HG02840 (cell line): ENCODE data around the gene HMCN2.
"Not testable (repeated sequence)": the region's sequence is repeated elsewhere in the genome, so short reads cannot be mapped to it uniquely, and the experiment has no call there.

ENCODE experiments used
- ATAC-seq: cut with Tn5 transposase; IDR thresholded peaks from one replicate; pipeline ENCODE4 v1.9.1; 2021; ENCODE audit warnings: mild to moderate bottlenecking, moderate library complexity, moderate number of reproducible peaks; ENCODE audit not compliant: unreplicated experiment, low FRiP score

The HMCN2 gene

DNA sequence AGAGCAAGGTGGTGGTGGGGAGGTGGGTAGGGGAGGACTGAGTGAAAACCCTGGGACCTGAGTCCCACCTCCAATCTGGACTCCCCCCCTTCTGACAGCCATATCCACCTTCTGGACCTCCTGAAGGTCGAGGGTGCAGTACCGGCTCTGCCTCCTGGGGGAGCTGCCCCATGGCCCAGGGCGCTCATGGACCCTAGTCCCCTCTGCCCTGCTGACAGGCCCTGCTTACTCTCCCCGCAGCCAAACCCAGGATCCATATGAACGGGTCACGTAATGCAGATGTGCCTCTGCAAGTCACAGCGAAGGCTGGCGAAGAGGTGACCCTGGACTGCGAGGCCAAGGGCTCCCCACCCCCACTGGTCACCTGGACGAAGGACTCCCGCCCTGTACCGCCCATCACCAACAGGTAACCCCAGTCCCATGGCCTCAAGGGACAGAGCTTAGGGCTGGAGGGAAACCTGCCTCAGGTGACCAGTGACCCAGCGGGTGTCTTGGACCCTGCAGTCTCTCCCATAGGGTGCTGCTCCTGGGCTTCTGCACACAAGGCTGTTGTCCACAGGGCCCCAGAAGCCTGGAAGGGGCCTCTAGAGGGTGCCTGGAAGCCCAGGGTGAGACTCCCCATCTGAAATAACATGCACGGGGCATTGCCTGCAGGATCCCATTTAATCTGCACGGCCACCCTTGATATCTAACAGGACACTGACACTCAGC lies 61.7 kb downstream of the HMCN2 start:
- ATAC-seq = no peak

DNA sequence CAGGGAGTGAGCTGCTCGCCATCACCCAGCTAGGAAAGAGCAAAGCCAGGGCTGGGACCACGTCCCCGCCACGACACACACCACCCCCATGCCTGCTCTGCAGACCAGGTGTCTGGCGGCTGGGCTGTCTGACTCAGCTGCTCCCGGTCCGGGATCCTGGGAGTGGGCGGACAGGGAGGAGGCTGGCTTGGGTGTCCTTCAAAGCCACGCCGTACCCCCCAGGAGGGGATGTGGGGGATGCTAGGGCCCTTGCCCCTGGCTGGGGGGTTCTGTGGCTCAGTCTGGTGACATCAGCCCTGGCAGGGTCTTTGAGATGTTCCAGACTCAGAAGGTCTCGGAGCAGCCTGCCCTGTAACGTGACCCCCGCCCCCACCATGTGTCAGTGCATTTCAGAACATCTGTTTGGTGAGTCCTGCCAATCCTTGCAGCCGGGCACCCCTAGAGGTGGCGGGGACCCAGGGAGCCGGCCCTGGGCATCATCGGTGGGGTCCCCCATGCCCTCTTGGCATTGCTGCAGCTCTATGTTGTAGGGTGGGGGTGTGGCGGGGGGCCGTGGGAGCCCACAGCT lies 62.3 kb downstream of the HMCN2 start:
- ATAC-seq = no peak

GRCh38 chr9:130328349-130328801 lies 62.8 kb downstream of the HMCN2 start:
- ATAC-seq = no peak

- ATAC-seq = no peak
Measured at GRCh38 chr9:130329061-130329460, 63.5 kb downstream of the HMCN2 start.

GRCh38 chr9:130330202-130330862 lies 64.8 kb downstream of the HMCN2 start:
- no peak for ATAC-seq

DNA sequence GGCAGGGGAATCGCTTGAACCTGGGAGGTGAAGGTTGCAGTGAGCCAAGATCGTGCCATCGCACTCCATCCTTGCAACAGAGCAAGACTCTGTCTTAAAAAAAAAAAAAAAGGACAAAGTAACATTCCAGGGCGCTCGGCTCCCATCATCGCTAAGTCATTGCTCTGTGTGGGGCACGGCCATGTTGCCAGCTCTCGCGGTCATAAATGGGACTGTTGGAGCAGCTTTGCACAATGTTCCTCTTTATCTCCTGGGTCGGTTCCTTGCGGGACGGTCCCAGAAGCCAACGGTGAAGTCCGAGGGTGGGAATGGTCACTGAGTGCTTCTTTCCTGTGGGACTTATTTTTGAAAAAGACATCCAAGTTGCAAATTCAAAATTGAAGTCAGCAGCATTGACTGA lies 65.5 kb downstream of the HMCN2 start:
- no peak for ATAC-seq

GRCh38 chr9:130331573-130331972 lies 66.0 kb downstream of the HMCN2 start:
- no peak for ATAC-seq

DNA sequence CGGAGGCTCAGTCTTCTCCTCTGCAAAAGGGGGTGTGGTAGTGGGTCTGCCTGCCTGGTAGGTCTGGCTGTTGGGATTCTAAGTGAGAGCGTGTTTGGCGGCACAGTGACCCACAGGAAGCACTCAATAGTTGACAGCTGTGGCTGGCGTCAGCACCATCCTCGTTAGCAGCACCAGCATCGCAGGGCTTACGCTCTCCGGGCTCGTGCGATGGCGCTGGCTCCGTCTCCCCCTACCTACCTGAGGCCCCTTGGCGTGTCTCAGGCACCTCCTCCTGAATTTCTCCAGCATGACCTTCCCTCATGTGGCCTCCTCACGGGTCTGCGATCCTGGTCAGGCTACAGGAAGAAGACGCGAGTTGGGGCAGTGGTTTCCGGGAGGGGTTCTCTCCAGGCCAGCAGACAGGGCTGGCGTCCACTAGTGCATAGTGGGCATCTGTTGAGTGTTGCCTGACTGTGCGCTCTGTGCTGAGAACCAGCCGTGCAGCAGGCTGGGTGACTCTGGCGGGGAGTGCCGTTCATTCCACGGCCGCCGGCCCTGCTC lies 66.9 kb downstream of the HMCN2 start:
- no peak for ATAC-seq

- no peak for ATAC-seq
Measured at GRCh38 chr9:130333041-130333711, 67.6 kb downstream of the HMCN2 start.

DNA sequence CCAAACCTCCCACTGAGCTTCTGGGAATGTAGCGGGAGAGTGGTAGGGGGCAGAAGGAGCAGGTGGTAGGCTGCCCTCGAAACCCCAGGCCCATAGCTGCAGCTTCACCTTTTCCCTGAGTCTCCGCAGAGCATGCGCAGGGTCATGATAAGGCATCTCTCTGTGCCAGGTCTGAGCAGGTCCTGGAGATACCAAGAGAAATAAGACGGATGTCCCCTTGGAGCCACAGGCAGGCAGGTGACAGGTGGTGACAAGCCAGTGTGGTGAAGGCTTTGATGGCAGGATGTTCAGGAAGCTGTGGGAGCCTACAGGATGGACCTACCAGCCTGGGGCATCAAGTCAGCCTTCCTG lies 68.1 kb downstream of the HMCN2 start:
- no peak for ATAC-seq

DNA sequence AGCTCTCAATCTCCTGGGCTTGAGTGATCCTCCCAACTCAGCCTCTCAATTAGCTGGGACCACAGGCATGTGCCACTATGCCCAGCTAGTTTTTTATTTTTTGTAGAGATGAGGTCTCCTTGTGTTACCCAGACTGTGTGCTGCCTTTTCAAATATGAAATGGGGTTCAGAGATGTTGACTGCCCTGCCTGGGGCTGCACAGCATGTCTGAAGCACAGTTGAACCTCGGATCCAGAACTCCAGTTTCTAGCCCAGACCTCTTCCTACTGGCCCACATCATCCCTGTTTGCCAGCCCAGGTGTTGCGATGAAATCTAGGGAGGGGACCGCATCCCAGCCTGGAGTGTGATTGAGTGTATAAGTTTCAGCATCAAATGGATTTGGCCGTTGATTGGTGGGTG lies 69.4 kb downstream of the HMCN2 start:
- ATAC-seq = no peak

GRCh38 chr9:130336027-130336610 lies 70.6 kb downstream of the HMCN2 start:
- ATAC-seq = no peak

DNA sequence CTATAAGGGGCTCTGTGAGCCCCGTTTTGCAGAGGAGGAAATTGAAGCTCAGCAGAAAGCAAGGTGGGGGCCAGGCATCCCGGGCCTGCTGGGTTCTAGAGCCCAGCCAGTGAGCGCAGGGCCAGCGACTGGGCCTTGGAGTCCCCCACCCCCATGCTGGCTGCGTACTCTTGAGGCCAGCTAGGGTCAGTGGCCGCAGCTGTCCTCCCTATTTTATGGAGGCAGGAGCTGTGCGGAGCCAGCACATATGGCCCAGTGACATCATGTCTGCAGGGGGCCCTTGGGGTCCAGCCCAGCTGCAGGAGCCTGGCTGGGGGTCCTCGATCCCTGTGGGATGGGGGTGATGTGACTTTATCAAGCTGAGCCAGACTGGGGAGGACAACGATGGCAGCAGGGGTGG lies 71.3 kb downstream of the HMCN2 start:
- ATAC-seq = no peak

DNA sequence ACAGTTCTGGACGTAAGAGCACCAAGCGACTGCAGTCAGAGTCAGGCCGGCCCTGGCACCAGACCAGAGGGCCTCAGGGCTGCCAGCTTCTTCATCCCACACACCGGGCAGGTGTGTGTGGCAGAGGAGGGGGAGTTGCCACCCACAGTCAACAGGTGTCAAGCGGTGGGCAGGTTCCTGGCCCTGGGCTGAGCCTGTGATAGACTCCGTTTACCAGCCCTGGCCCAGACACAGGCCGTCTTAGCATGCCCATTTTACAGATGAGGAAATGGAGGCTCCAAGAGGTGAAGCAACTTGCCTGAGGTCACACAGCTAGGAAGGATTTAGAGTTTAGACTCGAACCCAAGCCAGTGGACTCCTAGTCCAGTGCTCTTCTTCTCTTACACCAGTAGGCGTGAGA lies 71.8 kb downstream of the HMCN2 start:
- no peak for ATAC-seq

- no peak for ATAC-seq
Measured at GRCh38 chr9:130337784-130338380, 72.3 kb downstream of the HMCN2 start.

DNA sequence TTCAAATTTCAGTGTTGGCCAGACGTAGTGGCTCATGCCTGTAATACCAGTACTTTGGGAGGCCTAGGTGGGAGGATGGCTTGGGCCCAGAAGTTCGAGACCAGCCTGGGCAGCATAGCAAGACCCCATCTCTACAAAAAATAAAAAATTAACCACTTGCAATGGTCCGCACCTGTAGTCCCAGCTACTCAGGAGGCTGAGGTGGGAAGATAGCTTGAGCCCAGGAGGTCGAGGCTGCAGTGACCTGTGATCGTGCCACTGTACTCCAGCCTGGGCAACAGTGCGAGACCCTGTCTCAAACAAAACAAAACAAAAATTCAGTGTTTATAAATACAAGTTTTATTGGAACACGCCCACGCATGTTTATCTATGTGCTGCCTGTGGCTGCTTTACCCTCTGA lies 73.3 kb downstream of the HMCN2 start:
- not testable (repeated sequence) for ATAC-seq

- ATAC-seq = no peak
Measured at GRCh38 chr9:130339306-130339705, 73.7 kb downstream of the HMCN2 start.

- ATAC-seq = no peak
Measured at GRCh38 chr9:130340011-130340410, 74.5 kb downstream of the HMCN2 start.

DNA sequence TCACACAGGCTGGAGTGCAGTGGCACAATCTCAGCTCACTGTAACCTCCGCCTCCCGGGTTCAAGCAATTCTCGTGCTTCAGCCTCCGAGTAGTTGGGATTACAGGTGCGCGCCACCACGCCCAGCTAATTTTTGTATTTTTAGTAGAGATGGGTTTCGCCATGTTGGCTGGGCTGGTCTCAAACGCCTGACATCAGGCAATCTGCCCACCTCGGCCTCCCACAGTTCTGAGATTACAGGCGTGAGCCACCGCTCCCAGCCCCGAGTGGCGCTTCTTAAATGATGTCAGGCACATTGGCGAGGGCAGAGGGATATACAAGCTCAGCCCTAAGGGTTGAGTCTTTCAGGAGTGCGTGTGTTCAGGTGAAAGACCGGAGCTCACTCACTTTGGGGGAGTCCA lies 75.0 kb downstream of the HMCN2 start:
- not testable (repeated sequence) for ATAC-seq

- no peak for ATAC-seq
Measured at GRCh38 chr9:130341128-130341527, 75.6 kb downstream of the HMCN2 start.
